Thyroid gland (tissue), 4 donors: ENCODE data around the gene DAPK1. TPM values are rescaled to one million over a fixed set of nuclear protein-coding genes. Genes with fewer than 3 reads are reported as not detected.

Source experiments
- DNase-seq, 2 donors: peaks; one replicate each; pipeline ENCODE4 v3.0.0-alpha.2; 2019
- H3K27ac ChIP-seq, 3 donors: fragments of 200-600 bp; sonication (generic); 1 replicate in 2 of 3; 2 replicates in 1 of 3; pipeline ENCODE4 v1.5.1; 2016 to 2019; ENCODE audit warnings: mild to moderate bottlenecking in 1 of 3, moderate library complexity in 1 of 3
- H3K27me3 ChIP-seq: fragments of 200-600 bp; sonication (generic); one replicate; pipeline ENCODE4 v1.5.1; 2019
- H3K36me3 ChIP-seq, 2 donors: fragments of 200-600 bp; sonication (generic); one replicate each; pipeline ENCODE4 v1.5.1; 2016 to 2019
- H3K4me1 ChIP-seq, 2 donors: fragments of 200-600 bp; sonication (generic); one replicate each; pipeline ENCODE4 v1.5.1; 2017 to 2019
- H3K4me3 ChIP-seq, 3 donors: fragments of 200-600 bp; sonication (generic); replicated peaks in 1 of 3; 1 replicate in 2 of 3; 2 replicates in 1 of 3; pipeline ENCODE4 v1.5.1; 2016; ENCODE audit warnings: mild to moderate bottlenecking in 1 of 3
- H3K9me3 ChIP-seq: fragments of 200-600 bp; sonication (generic); one replicate; pipeline ENCODE4 v1.5.1; 2017
- POLR2A ChIP-seq, 2 donors: fragments of 450-650 bp; IDR thresholded peaks; one replicate each; pipeline ENCODE4 v1.6.1; 2017; ENCODE audit warnings: antibody characterized with exemption in 2 of 2, mild to moderate bottlenecking in 2 of 2, moderate library complexity in 1 of 2
- WGBS, 2 donors: methylation state at CpG; one replicate each; pipeline ENCODE4 v1.1.5; 2017; 5-methylcytosine and 5-hydroxymethylcytosine counted together
- intact Hi-C: fragments of 100-400 bp; cut with DNase I; formaldehyde crosslinking; loops from one replicate; pipeline ENCODE4 v1.15.1; 2023
- total RNA-seq, 4 donors: library from RNA; depleted of rRNA; stranded (reverse); fragments of >200 nt; gene quantifications; one replicate each; pipeline ENCODE4 v1.2.3, GENCODE V29; 2016
- TF ChIP-seq, protein P1 (sequence below), 6 experiments: fragments of 200-600 bp in 3 of 6; fragments of 450-650 bp in 3 of 6; sonication (generic) in 3 of 6; IDR thresholded peaks; one replicate each; pipeline ENCODE4 v1.5.1; 2016 to 2019; ENCODE audit warnings: antibody characterized with exemption in 6 of 6, mild to moderate bottlenecking in 2 of 6, inconsistent platforms in 1 of 6, moderate library complexity in 1 of 6

DAPK1 gene
- total RNA-seq, 4 donors from 2014 or later, result 32.0 to 76.2 (median 38.2) TPM

DNA sequence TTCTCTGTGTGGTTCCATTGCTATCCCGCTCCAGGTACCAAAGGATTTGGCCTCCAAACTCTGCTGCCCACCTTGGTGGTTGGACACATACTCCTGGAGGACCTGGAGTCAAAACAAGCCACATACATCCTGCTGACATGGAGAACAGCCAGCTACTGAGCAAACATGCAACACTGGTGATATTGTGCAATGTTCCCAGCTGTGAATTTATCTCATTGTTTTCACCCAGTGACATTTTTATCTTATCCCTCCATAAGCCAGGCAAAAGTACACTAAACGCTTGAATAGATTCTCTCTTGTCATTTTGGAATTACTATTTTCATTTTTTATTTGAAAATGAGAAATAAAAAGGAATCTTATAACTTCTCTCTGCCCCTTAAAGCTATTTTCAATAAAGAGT, 217.2 kb downstream of the DAPK1 start:
- no peaks in the 10 kb centered on the region for H3K27me3 ChIP-seq
- peak overlapping the region in 2 of 3 donors; percentile 17 to 58 for H3K27ac ChIP-seq
- no peaks in the 10 kb centered on the region for H3K9me3 ChIP-seq
- intact Hi-C loops, result no loop called here
- no peak overlapping the region for H3K4me3 ChIP-seq
- DNase-seq, result peak; percentile 22 to 29
- WGBS, 2 donors, result 77 to 80% methylated on average over 2 of the region's 2 CpGs
- peaks cover 10 to 17% of the 10 kb centered on the region in 2 donors for H3K4me1 ChIP-seq
- no peaks in the 10 kb centered on the region for H3K36me3 ChIP-seq
- no peak for TF ChIP-seq POLR2A (IDR thresholded peaks at IDR 0.05)
- TF ChIP-seq, protein P1, sequence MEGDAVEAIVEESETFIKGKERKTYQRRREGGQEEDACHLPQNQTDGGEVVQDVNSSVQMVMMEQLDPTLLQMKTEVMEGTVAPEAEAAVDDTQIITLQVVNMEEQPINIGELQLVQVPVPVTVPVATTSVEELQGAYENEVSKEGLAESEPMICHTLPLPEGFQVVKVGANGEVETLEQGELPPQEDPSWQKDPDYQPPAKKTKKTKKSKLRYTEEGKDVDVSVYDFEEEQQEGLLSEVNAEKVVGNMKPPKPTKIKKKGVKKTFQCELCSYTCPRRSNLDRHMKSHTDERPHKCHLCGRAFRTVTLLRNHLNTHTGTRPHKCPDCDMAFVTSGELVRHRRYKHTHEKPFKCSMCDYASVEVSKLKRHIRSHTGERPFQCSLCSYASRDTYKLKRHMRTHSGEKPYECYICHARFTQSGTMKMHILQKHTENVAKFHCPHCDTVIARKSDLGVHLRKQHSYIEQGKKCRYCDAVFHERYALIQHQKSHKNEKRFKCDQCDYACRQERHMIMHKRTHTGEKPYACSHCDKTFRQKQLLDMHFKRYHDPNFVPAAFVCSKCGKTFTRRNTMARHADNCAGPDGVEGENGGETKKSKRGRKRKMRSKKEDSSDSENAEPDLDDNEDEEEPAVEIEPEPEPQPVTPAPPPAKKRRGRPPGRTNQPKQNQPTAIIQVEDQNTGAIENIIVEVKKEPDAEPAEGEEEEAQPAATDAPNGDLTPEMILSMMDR (IDR thresholded peaks at IDR 0.05), result no peak

DNA sequence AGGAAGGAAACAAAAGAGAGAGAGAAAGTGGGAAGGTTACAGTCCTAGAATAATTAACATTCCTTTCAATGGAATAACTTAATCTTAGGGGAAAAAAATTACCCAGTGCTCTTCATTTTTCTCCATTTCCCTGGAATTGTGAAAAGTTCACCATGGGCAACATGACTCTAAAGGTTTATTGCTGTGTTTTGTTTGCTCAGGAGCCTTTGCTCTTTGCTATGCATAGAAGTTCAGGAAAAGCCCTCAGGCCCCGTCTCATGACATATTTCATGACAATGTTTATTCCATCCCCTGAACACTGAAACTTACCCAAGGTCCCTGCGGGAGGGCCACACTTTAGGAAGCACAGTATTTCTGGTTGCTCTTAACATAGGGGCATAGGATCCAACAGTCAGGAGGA, 218.5 kb downstream of the DAPK1 start:
- WGBS, 2 donors, result 98% methylated on average over 2 of the region's 2 CpGs
- Histone ChIP-seq H3K9me3 (no peaks in the 10 kb centered on the region), H3K4me1 (peaks cover 10 to 17% of the 10 kb centered on the region in 2 donors), H3K27me3 (no peaks in the 10 kb centered on the region), H3K36me3 (no peaks in the 10 kb centered on the region), H3K4me3 (no peak overlapping the region), H3K27ac (no peak overlapping the region)
- no peak for TF ChIP-seq POLR2A (IDR thresholded peaks at IDR 0.05)
- TF ChIP-seq, protein P1 (IDR thresholded peaks at IDR 0.05), result no peak
- intact Hi-C loops, result no loop called here
- no peak for DNase-seq

DNA sequence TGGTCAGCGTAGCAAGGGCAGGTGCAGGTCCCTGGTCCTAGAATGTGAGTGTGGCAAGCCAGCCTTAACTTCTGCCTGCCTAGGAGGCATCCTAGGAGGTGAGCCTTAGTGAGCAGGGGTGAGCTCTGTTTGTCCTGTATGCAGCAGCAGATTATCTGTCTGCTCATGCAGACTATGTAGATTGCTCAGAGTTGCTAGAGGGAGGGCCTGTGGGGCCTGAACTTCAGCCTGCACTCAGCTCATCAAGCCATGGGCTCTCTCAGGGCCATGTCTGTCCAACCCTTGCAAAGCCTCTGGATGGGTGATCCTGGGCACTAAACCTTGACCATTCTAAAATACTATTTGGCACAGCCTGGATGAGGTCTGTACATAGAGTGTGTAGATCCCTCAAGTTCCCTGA, 219.8 kb downstream of the DAPK1 start:
- Histone ChIP-seq H3K4me3 (no peak overlapping the region), H3K9me3 (no peaks in the 10 kb centered on the region), H3K4me1 (peaks cover 5 to 8% of the 10 kb centered on the region in 2 donors), H3K27ac (no peak overlapping the region), H3K27me3 (no peaks in the 10 kb centered on the region), H3K36me3 (no peaks in the 10 kb centered on the region)
- DNase-seq, result no peak
- WGBS, 2 donors, result 95 to 100% methylated on average over 1 of the region's 1 CpG
- no peak for TF ChIP-seq POLR2A (IDR thresholded peaks at IDR 0.05)
- intact Hi-C loops, result no loop called here

DNA sequence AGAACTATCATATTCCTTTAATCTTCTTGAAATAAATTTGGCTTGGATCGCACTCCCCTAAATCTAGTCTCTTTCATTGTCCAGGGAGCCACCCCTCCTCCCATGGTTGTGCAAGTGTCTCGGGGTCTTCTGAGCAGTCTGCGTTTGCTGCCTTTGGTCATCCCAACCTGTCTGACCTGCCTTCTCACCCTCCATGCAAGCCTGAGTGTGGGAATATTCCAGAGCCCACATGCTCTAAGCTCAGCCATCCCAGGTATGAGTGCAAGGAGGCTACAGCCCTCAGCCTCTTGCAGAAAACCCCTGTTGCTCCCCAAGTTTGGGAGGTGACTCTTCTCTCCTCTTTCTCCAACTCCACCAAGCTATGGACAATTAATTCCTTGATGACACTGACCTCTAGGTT, 220.6 kb downstream of the DAPK1 start:
- DNase-seq, result no peak
- H3K4me3 ChIP-seq, result no peak overlapping the region
- H3K27ac ChIP-seq, result no peak overlapping the region
- no peaks in the 10 kb centered on the region for H3K9me3 ChIP-seq
- WGBS, 2 donors, result 97 to 98% methylated on average over 3 of the region's 3 CpGs
- peaks cover 5 to 8% of the 10 kb centered on the region in 2 donors for H3K4me1 ChIP-seq
- no peaks in the 10 kb centered on the region for H3K36me3 ChIP-seq
- TF ChIP-seq, protein P1 (IDR thresholded peaks at IDR 0.05), result no peak
- TF ChIP-seq POLR2A (IDR thresholded peaks at IDR 0.05), result no peak
- no peaks in the 10 kb centered on the region for H3K27me3 ChIP-seq
- intact Hi-C loops, result no loop called here

DNA sequence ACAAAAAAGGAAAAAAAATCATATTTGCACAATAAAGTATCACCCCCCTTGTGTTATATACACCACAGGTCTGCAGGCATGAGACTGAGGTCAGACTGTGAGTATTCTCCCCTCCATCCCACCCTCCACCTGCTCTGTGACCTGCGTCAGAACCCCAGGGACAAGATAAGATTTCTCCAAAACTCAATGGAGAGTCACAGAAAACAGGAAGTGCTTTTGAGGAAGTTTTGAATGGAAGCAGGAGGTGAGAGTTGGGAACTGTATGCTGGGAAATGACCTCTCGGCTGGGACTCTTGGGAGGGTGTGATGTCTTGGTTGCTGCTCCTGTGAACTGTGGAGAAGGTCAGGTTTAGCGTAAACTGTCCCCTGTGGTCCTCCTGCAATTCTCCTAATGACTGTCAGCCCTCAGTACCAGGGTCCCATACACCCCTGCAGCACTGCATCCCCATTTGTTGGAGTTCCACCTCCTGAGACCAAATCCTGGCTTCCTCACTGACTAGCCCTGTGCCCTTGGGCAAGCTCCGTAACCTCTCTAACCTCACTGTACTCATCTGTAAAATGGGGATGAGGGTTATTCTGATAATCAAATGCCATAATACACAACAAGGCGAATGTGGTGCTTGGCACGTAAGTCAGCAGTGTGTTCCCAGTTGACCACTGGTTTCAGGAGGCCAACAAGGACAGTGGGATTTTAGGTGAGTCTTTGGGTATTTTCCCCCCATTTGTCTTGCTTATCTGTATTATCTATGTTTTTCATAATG, 221.4 kb downstream of the DAPK1 start:
- intact Hi-C loops, result no loop called here
- no peak overlapping the region for H3K4me3 ChIP-seq
- WGBS, 2 donors, result 77 to 89% methylated on average over 6 of the region's 6 CpGs
- no peak for DNase-seq
- peaks cover 5 to 8% of the 10 kb centered on the region in 2 donors for H3K4me1 ChIP-seq
- no peaks in the 10 kb centered on the region for H3K27me3 ChIP-seq
- no peak for TF ChIP-seq POLR2A (IDR thresholded peaks at IDR 0.05)
- TF ChIP-seq, protein P1 (IDR thresholded peaks at IDR 0.05), result no peak
- no peaks in the 10 kb centered on the region for H3K9me3 ChIP-seq
- no peaks in the 10 kb centered on the region for H3K36me3 ChIP-seq
- H3K27ac ChIP-seq, result no peak overlapping the region
